Stimulated activated CD4-positive, alpha-beta T cell treated with anti-CD3 and anti-CD28 coated beads, Interleukin-1b, Interleukin-23, amount 100 ng/mL, for 48 hours (primary cell): Measurements from ENCODE around the gene LTF.
"Not testable (repeated sequence)": the region's sequence is repeated elsewhere in the genome, so short reads cannot be mapped to it uniquely, and the experiment has no call there.

Experiments
- DNase-seq: peaks from one replicate; pipeline ENCODE4 v3.0.0-alpha.2; 2020

Gene LTF

GRCh38 chr3:46464326-46465195, at the start of gene LTF:
LTF (minus strand) TSS chr3:46464905; CDS start chr3:46464867, 38 bp downstream.
- DNase-seq, result no peak

DNA sequence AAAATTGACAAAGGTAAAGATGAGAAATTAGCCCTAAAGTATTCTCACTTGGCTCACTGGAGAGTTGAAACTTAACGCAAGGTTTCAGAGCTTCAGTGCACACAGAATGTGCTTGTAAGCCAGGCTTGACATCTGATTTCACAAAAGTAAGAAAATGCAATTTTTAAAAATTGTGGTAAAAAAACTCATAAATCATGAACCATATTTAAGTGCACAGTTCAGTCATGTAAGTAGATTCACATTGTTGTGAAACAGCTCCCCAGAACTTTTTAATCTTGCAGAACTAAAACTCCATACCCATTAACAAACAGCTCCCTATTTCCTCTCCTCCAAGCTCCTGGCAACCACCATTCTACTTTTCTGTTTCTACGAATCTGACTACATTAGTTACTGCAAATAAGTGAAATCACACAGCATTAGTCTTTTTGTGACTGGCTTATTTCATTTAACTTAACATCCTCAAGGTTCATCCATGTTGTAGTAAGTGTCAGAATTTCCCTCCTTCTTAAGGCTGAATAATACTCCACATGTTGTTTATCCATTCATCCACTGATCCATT, 47.6 kb upstream of the LTF start:
- DNase-seq, result no peak

DNA sequence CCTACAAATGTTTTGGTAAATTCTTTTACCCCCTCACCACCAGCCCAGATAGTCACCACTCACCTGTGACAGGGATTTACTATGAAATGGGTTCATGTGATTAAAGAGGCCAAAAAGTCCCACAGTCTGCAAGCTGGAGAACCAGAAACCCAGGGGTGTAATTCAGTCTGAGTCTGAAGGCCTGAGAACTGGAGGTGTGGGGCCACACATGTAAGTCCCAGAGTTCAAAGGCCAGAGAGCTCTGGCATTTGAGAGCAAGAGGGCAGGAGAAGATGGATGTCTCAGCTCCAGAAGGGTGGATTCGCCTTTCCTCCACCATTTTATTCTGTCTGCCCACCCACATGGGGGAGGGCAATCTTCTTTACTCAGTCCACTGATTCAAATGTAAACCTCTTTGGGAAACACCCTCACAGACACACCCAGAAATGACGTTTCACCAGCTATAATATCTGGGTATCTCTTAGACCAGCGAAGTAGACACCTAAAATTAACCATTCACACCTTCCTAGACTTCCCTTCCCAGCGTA, 45.0 kb upstream of the LTF start:
- DNase-seq, result no peak

GRCh38 chr3:46508850-46509591, 44.3 kb upstream of the LTF start:
- no peak for DNase-seq

GRCh38 chr3:46506526-46506925, 41.8 kb upstream of the LTF start:
- DNase-seq, result no peak

- no peak for DNase-seq
These were observed 41.2 kb upstream of the LTF start for GRCh38 chr3:46505953-46506352.

GRCh38 chr3:46504789-46505188, 40.1 kb upstream of the LTF start:
- peak; percentile 49 for DNase-seq

- no peak for DNase-seq
These were observed 38.6 kb upstream of the LTF start for GRCh38 chr3:46503200-46503874.

- no peak for DNase-seq
These were observed 37.0 kb upstream of the LTF start for GRCh38 chr3:46501702-46502101.

- DNase-seq, result no peak
These were observed 36.2 kb upstream of the LTF start for GRCh38 chr3:46500656-46501635.

DNA sequence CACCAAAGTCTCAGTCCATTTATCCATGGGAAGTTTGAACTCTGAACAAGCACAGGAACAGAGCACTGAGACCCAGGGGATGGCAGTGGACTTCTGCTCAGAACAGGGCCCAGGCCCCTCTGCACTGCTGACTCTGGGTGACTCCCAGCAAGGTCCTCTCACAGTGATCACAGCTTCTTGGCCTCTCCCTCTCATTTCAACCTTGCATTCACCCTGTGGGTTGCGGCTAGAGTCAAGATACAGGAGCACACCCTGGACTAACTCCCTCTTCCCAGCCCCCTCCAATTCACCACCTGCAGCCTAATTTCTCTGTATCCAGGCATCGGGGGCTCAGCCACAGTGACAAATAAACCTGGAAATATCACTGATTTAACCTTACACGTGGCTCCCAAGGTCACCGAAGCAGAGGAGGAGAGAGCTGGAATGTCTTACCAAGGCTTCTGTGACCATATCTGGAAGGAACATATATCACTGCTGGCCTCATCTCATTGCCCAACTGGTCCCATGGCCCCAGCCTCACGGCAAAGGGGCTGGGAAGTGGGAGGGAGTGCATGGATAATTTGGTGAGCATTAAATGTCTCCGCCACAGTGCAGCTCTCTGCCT, 34.3 kb upstream of the LTF start:
- DNase-seq, result no peak

DNA sequence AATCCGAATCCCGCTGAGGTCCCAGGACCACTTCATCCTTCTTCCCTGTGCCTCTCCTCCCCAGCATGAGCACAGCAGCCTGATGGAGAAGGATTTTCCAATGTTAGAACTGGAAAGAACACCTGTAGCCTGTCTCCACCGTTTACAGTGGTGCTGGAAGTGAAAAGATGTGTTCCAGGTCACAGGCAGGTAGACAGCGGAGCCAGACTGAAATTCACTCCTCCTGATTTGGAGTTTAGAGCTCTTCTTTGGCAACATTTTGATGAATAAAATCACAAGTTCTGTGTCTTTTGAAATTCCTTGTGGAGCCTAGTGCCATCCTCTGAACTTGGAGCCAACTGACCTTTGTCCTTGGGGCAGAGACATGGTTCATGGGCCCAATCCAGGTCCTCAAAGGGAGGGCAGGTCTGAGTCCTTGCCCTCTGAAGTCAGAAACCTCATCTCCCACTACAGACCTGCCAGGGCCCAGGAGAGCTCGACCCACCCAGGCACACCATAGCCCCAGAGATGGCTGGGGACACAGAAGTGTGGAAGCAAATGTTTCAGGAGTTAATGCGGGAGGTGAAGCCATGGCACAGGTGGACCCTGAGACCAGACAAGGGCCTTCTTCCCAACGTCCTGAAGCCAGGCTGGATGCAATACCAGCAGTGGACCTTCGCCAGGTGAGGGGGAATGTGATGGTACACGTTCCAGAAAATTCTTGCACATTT, 33.0 kb upstream of the LTF start, which contains the start of gene RTP3:
Gene RTP3 (plus strand): TSS at position 421 of the 710 bp plus-strand sequence. CDS start 87 bp downstream, at position 508.
- DNase-seq, result no peak

- DNase-seq, result peak; percentile 11
These were observed 32.2 kb upstream of the LTF start for GRCh38 chr3:46496746-46497555.

- DNase-seq, result no peak
These were observed 31.3 kb upstream of the LTF start for GRCh38 chr3:46495901-46496456.

DNA sequence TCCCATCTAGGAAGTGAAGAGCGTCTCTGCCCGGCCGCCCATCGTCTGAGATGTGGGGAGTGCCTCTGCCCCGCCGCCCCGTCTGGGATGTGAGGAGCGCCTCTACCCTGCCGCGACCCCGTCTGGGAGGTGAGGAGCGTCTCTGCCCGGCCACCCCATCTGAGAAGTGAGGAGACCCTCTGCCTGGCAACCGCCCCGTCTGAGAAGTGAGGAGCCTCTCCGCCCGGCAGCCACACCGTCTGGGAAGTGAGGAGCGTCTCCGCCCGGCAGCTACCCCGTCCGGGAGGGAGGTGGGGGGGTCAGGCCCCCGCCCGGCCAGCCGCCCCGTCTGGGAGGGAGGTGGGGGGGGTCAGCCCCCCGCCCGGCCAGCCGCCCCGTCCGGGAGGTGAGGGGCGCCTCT, 29.8 kb upstream of the LTF start:
- not testable (repeated sequence) for DNase-seq

GRCh38 chr3:46492890-46493547, 28.3 kb upstream of the LTF start:
- no peak for DNase-seq

GRCh38 chr3:46491089-46492070, 26.7 kb upstream of the LTF start:
- DNase-seq, result no peak
